Renal cortex interstitium (tissue), 11 donors: ENCODE measurements around the gene EFCAB6. TPM values are rescaled to one million over a fixed set of nuclear protein-coding genes. Genes with fewer than 3 reads are reported as not detected.

Experiments
- DNase-seq, 11 donors: peaks; one replicate each; pipeline ENCODE4 v3.0.0-alpha.2; 2013; ENCODE audit warnings: low read depth in 9 of 11, low spot score in 4 of 11; ENCODE audit errors: extremely low read depth in 1 of 11
- polyA plus RNA-seq, 3 donors: library from polyadenylated mRNA; unstranded; fragments of 120-200 nt; gene quantifications; one replicate each; pipeline ENCODE4 v1.2.1, GENCODE V29; 2013; ENCODE audit not compliant: insufficient read length in 3 of 3

Gene EFCAB6
- polyA plus RNA-seq, 3 donors = 4.5 to 5.7 (median 5.3) TPM

DNA sequence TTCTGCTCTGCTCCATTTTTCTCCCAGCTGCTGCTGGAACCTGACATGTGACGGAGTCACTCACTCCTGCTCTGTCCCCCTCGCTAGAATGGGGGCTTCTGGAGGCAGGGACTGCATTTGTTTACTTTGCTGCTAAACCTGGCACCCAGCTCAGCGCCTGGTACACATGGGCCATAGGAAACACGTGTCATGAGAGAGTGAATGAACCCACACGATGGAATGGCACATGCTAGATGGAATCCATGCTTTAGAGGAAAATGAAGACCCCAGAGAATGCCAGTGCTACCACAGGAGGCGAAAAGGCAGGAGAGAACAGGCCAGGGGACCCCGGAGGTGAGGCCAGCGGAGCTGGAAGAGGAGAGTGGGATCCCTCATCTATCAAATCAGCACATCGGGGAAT is 239.4 kb downstream of the EFCAB6 start:
- no peak for DNase-seq

DNA sequence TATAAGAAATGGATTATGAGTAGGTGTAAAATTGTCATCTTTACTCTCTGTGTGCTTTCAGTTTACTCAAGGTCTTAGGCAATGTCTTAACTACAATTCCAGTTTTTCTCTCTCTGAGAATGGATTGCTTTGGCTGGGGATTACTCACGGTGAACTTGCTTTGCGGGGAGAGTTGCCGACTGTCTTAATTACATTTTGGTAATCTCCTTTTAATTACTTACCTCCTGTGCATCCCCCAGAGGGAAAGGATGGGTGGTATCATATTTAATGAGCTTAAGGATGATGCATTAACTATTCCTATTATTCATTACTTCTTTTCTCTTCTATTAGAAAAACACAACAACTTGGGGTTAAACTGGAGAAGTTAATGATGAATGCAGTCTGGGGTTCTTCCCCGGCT is 240.9 kb downstream of the EFCAB6 start:
- no peak for DNase-seq

DNA sequence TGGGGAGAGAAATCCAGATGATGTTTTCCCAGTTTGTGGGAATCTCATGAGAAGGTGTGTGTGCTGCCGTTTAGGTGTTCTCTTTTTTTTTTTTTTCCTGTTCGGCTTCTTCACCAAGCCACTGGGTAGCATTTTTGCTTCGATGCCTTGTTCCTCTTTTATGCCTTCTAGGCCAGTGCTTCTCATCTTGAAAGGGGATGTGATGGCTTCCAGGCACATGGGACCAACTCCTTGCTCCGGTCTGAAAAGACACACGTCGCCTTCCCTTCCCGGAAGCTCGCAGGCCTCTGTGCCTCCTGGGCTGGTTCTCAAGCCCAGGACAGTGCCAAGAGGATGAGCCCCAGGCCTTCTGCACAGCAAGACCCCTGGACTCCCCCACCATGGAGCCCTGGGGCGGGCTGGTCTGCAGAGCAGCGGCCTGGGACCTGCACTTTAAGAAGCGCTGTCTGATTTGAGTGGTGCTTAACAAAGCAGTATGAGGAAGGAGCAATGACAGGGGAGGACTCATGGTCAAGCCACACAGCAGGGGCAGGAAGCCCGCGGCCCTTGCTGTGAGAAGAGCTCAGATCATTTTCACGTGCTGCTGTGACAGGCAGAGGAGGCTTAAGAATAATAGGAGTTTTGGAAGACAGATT is 241.5 kb downstream of the EFCAB6 start:
- DNase-seq = no peak

DNA sequence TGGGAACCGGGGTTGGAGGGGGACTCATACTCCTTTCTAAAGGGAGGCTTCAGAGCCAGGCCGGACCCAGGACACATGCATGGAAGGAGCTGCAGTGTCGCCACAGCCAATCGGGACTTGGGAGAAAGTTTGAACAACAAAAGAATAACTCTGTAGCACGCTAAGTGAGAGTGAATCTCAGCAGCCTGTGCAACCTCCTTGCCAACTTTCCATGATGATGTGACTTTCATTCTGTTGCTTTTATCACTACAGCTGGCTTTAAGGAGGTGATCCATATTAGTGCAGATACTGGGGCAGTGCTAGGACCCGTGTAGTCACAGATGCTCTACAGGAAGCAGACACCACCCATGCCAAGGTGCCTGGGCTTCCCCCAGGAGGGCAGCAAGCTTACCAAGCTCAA is 243.0 kb downstream of the EFCAB6 start:
- DNase-seq = no peak

DNA sequence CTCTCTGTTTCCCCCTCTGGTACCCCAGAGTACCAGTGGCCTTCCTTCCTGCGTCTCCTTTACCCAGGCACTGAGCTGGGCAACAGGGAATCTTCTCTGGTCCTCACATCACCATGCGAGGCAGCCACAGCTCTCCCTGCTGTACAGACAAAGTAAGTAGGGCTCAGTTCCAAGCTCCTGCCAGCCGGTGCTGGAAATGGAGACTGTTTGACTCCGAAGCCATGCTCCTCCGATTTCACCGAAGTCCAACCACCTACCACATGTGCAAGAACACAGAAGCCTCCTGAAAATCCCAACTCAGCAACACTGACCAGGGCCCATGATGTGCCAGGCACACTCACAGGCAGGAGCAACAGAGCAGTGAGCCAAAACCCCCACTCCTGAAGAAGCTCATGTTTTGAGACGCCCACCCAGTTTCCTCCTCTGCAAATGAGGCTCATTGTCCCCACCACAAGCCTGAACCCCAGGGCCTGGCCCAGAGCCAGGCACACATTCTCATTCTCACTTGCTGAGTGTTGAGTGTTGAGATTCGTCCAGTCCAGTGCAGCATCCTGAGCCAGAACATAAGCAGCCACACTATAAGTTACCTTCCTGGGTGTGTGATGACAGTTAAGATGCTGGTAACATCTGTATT is 244.3 kb downstream of the EFCAB6 start:
- DNase-seq = no peak

DNA sequence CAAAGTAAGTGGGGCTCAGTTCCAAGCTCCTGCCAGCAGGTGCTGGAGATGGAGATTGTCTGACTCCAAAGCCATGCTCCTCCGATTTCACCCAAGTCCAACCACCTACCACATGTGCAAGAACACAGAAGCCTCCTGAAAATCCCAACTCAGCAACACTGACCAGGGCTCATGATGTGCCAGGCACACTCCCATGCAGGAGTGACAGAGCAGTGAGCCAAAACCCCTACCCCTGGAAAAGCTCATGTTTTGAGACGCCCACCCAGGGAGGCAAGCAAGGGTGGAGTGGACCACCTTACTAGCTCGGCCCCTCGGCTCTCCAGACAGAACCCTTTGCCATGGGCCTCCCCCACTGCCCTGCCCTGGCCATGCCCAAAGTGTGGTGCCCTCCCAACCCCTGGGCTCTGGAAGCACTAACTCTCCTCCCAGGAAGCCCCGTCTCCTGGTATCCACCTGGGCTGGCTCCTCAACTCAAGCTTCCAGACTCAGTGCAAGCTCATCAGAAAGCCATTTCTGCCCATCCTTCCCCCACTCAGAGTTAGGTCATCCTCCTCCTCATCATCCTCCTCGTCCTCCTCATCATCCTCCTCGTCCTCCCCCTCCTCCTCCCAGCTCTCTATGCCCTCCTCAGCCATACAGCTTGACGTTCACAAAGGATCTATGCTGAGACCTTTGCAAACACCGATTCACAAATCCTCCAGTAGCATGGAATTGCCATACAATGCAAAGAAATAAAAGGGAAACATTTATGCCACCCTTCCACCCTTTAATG is 245.4 kb downstream of the EFCAB6 start:
- DNase-seq = no peak

DNA sequence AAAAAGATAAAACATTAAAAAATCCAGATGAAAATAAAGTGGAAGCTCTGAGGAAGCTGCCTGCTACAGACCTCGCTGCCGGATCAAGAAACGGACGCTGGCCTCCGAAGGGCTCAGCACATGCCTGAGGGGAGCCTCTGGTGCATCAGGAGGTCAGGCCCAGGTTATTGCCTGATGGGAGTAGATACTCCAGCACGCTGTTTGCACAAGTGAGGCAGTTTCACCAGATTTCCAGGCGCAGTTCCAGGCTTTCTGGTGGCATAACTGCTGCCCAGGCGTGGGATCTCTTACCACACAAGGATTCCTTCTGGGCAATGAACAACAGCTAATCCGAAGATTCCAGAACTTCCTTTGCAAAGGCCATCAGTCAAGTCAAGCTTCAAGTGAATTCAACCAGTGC is 246.1 kb downstream of the EFCAB6 start:
- no peak for DNase-seq

DNA sequence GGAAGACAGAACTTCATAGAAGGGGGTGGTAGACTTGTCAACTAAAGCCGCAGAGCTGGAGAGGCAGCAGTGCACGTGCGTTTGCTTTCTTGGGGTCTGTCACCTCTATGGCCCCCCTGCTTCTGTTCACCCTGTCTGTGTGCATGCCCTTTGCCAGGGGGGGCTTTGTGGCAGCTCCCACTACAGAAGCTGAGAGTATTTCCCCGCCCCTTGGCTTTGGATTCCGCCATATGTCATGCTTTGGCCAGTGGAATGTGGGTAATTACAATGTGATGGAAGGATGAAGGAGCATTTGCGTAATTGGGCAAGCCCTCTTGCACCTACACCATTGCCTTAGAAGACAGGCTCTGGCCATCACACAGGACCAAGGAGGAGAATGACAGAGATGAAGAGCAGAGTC is 247.2 kb downstream of the EFCAB6 start:
- no peak for DNase-seq

DNA sequence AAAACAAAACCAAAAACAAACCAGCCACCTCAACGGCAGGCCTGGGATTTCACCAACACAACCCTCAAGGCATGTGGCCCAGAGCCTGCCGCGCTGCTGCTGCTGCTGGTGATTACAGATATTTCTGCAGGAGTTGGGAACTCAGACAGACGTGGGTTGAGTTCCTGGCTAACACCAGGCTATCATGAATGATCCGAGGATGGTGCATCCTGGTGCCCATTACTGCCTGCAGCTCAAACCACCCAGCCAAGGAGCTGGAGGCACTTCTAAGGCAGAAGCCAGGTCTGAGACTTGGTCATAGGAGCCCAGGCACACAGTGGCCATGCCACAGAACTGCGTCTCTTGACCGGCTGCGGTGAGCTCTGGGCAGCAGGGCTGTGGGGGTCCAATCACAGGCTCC is 248.5 kb downstream of the EFCAB6 start:
- DNase-seq = no peak

DNA sequence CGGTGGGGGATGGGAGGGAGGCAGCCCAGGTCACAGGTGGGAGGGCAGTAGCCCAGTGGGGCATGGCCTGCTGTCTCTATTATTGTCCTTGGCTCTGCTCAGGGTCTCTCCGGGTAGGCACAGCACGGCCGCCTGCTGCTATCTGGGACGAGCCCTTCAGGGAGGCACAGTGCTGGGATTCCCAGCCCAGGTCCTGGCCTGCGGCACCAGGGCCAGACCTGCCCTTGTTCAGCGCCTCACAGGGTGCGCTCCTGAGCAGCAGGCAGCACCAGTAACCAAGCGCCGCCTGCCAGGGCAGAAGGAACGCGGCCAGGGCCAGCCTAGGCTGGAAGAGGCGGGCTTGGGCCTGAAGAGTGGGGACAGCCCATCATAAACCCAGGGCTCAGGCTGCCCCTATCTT is 249.3 kb downstream of the EFCAB6 start:
- DNase-seq = no peak

DNA sequence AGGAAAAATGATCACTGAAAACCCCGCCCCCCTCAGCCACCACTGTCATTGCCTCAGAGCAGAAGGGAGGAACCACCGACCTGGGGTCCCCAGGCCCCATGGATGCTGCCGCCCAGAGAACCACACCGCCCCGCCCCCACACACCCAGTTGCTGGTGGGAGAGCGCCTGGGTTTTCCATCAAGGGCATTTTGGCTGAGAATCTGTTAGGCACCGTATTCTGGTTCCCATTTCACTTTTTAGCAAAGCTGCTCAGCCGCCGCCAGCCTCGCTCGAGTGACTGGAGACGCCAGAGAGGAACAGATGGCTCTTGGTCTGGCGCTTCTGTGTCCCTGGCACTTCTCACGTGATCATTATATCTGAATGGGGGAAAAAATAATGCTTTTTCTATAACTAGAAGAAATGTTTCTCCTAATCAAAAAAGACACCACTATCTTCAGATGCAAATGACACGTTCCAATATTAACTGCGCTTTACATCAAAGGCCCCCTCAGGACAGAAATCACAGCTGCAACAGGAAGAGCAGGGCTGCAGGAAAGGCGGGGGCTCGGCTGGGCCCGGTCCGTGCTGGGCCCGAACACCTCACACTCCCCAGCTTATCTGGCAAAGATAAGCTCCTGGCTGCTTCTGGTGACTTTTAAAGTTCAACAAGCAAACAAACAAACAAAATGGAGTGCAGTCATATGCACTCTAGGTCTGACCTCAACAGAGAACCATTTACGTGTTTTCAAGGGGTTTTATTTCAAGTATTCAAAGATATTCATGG is 250.5 kb downstream of the EFCAB6 start:
- DNase-seq = no peak

DNA sequence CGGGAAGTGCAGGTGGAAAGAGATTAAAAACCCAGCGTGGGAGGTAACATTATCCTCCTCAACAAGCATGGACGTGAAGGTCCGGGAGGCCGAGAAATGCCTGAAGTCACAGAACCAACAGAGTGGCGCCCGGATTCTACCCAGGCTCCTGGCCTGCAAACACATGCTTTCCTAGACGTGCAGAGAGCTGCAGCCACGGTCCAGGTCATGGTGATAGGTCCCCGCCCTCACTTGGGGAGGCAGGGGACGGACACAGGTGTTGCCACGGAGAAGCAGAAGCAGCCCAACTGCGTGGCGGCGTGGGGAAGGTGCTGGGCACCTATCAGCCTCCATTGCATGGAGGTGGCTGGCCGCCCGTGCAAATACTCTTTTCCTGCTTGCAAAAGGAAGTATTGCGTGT is 251.5 kb downstream of the EFCAB6 start:
- no peak for DNase-seq

DNA sequence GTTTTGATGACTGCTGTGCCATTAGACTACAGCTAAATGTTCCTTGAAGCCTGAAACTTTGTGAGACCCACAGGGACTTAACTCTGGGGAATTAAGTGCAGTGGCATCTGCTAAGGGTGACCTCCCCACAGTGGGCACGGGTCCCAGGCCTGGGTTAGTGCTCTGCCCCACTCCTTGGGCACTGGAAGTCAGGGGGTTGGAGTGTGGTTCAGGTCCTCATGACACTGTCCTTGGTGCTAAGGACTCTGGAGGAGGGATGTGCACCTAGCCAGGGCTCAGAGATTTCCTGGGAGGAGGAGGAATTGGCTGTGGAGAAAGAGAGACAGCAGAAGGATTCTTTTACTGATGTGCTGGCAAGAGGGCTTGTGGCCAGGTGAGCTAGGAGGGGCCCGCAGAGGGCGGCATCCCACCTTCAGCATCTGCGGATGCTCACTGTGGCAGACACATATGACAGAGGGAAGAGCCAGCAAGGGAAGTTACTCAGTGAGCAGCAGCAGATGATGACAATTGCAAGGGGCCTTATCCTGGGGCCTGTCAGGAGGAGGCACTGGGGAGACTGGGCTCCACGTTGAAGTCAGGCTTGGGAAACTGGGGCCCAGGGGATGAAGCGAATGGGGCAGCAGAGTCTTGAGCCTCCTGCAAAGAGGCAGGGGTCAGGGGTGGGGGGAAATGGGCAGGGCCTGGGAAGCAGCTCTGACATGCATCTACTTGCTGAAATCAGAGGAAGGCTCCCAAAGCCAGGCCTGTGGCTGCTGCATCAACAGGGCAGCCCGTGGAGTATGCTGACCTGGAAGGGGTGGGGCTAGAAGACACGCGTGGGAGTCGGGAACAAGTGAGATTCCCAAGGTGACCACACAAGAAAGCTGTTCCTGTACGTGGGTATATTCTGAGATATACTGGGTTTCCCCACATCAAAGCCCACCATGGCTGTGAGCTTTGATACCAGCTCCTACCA is 256.3 kb downstream of the EFCAB6 start:
- no peak for DNase-seq

DNA sequence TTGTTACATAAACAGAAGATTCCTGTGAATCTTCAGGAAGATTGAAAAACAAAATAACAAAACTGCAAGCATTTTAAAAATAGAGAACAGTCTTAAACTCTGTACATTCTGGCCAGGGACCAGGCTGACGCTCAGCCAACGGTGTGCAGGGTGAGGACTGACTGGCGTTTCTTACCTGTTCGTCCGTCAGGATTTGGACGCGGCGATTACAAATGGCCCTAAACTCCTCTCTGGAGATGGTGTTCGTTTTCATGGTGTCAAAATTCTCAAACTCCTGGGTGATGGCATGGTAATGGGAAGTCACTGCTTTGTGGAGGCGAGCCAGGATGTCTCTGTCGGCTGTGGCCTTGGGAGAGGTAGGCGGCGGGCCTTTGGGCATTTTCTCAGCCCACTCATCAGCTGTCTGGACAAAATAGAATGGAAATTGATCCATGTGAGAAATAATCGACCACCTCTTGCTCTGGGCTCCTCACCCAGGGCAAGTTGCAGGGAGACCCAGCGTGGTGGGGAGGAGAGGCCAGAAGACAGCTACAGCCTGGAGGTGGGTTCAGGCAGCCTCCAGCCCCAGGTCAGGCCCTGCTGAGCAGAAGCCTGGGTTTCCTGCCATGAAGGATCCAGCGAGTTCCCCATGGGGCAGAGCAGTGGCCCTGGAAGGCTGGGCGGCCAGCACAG is 257.3 kb downstream of the EFCAB6 start:
- DNase-seq = no peak

DNA sequence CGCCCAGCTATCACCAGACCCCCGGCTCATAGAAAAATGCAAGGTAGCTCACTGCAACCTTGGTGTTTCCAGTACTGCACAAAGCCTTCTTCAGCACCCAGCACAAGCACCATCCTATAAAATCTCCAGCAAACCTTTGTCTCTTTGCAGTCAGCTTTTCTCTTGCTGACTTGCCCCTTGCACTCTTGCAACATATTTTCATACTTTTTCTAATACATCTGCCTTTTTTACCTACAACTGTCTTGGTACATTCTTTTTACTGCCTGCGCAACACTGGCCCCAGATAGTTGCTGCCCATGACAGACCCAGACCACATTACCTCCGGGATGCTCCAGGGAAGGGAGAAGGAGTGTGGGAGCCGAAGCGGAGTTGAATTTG is 257.9 kb downstream of the EFCAB6 start:
- DNase-seq = no peak

DNA sequence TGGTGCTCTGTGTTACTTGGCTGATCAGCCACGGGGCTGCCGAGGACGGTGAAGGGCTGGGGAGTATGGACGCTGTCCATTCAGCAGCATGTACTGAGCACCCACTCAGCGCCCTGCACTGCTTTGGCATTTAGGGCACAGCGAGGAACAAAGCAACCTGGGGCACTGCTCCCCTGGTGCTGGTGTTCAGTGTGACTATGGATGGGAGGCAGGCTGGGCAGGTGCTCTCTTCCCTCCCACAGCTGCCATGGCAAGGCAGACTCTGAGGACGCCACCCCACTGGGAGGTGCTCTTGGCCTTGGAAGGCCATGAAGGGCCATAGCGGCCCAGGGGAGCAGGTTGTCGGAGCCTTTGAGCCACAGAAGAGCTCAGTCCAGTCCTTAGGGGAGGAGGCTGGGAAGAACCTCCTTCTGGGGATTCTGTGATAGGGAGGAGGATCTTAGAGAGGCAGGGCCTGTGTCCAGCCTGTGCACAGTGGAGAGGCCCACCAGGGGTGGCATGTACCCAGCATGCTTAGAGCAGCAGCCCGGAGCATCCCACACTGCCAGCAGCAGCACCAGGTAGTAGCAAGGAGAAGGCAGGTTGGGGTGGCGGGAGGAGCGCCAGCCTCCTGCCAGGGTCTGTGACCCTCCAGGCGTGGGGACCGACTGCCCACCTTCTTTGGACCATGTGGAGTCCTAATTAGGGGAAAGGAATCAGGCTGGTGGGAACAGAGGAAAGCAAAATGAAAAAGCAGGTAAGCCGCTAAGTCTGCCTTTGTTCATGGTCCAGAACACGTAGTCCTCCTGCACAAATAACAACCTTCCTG is 258.4 kb downstream of the EFCAB6 start:
- DNase-seq = no peak

DNA sequence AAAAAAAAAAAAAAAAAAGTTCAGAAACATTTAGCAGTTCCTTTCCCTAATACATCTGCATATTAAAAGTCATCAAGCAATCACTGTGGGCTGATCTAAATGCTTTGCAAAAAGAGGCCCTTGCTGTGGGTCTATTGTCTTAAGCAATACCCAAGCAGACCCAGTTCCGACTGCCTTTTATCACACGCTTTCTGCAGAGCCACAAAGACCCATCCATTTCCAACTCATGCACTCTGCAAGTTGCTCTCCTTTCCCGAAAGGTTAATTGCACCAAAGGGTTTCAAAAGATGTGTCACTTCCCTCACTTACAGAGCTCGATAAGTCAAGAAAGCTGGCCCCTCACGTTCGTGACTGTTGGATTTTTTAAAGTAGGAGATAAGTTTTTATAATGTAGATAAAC is 261.4 kb downstream of the EFCAB6 start:
- DNase-seq = no peak
